K562 (cell line): ENCODE data around the gene WSCD2. TPM values are rescaled to one million over a fixed set of nuclear protein-coding genes. Genes with fewer than 3 reads are reported as not detected.
A peak's percentile ranks its signal among the peaks of the same experiment; 100 is the strongest.

Source experiments
- ATAC-seq: fragments of 200-7000 bp; cut with Tn5 transposase; 3 replicates; pipeline ENCODE4 v1.9.1; 2020; ENCODE audit warnings: moderate library complexity
- BruUV-seq: library from RNA; stranded (reverse); fragments of 400-500 nt; replicated peaks from 2 replicates; lab custom pipeline; 2021; lab: Mats Ljungman, UMichigan
- CTCF ChIA-PET: fragments of 300-600 bp; formaldehyde crosslinking; extraction: SDS; loops from one replicate; lab custom pipeline; 2021; ENCODE audit warnings: low intra/inter-chr PET ratio; lab: Yijun Ruan, JAX
- POLR2A ChIA-PET: fragments of 300-600, 350-650 bp; sonication (Branson Sonifier 250); formaldehyde crosslinking; extraction: SDS; loops from one replicate; lab custom pipeline; 2021; ENCODE audit warnings: antibody characterized with exemption, inconsistent platforms; lab: Yijun Ruan, JAX
- DNase-seq, 4 experiments: peaks; one replicate each; pipeline versions ENCODE4 v3.0.0 to v3.0.0-alpha.2; 2011 to 2018; ENCODE audit warnings: low spot score in 3 of 4, mixed read lengths in 3 of 4; ENCODE audit errors: extremely low read depth in 1 of 4
- FAIRE-seq: peaks from 2 replicates; lab custom pipeline; 2011; peaks lifted over from hg19 to GRCh38; lab: Jason Lieb, UNC
- H2AFZ ChIP-seq: 2 replicates; pipeline ENCODE4 v1.6.0; 2011; ENCODE audit warnings: low read depth, low read length, control low read depth, inconsistent platforms
- H3K27ac ChIP-seq: fragments of 200-600 bp; 3 replicates; pipeline ENCODE4 v1.8.0; 2011; ENCODE audit warnings: low read depth, mild to moderate bottlenecking, control low read depth, inconsistent platforms, low read length, moderate library complexity, mixed read lengths; ENCODE audit errors: extremely low read depth
- H3K27me3 ChIP-seq, 2 experiments: fragments of 300-600 bp in 1 of 2; 2 replicates in 1 of 2; 3 replicates in 1 of 2; pipeline versions ENCODE4 v1.6.0 to v1.8.0; 2011; ENCODE audit warnings: inconsistent platforms in 2 of 2, low read length in 2 of 2, mild to moderate bottlenecking in 1 of 2, mixed read lengths in 1 of 2, moderate library complexity in 1 of 2; ENCODE audit not compliant: control insufficient read depth in 2 of 2, insufficient read depth in 2 of 2
- H3K36me3 ChIP-seq: fragments of 300-600 bp; 3 replicates; pipeline ENCODE4 v1.8.0; 2011; ENCODE audit warnings: mild to moderate bottlenecking, low read length, inconsistent platforms; ENCODE audit not compliant: control insufficient read depth, insufficient read depth
- H3K4me1 ChIP-seq, 2 experiments: fragments of 200-600 bp in 1 of 2; replicated peaks in 1 of 2; 2 replicates in 1 of 2; 3 replicates in 1 of 2; pipeline versions ENCODE4 v1.5.1 to v1.8.0; 2011; ENCODE audit warnings: inconsistent platforms in 2 of 2, low read length in 2 of 2, mild to moderate bottlenecking in 1 of 2, mixed read lengths in 1 of 2, moderate library complexity in 1 of 2; ENCODE audit not compliant: control insufficient read depth in 2 of 2, insufficient read depth in 2 of 2
- H3K4me2 ChIP-seq: 2 replicates; pipeline ENCODE4 v1.6.1; 2011; ENCODE audit warnings: low read length, control low read depth, inconsistent platforms, mixed read lengths; ENCODE audit not compliant: insufficient read depth
- H3K4me3 ChIP-seq: fragments of 200-600 bp; sonication (generic), shearing (Covaris generic); 2 replicates; pipeline ENCODE4 v1.5.1; 2016; ENCODE audit warnings: control low read depth, inconsistent platforms
- H3K79me2 ChIP-seq: fragments of 200-600 bp; 3 replicates; pipeline ENCODE4 v1.8.0; 2011; ENCODE audit warnings: low read length, inconsistent platforms; ENCODE audit not compliant: control insufficient read depth, insufficient read depth
- H3K9ac ChIP-seq, 2 experiments: 2 replicates each; pipeline versions ENCODE4 v1.6.0 to v1.6.1; 2011; ENCODE audit warnings: low read depth in 2 of 2, low read length in 2 of 2, control low read depth in 1 of 2, inconsistent platforms in 1 of 2, mild to moderate bottlenecking in 1 of 2, mixed read lengths in 1 of 2; ENCODE audit not compliant: insufficient read depth in 1 of 2
- H3K9me1 ChIP-seq: one replicate; pipeline ENCODE4 v1.6.0; 2011; ENCODE audit warnings: inconsistent platforms, mild to moderate bottlenecking, low read length, moderate library complexity; ENCODE audit not compliant: control insufficient read depth, insufficient read depth
- H3K9me3 ChIP-seq: replicated peaks from 2 replicates; pipeline ENCODE4 v1.5.1; 2011; ENCODE audit warnings: low read depth, low read length, inconsistent platforms; ENCODE audit not compliant: control insufficient read depth, insufficient read depth
- H4K20me1 ChIP-seq: replicated peaks from 2 replicates; pipeline ENCODE4 v1.6.1; 2011; ENCODE audit warnings: low read length, inconsistent platforms, mixed read lengths; ENCODE audit not compliant: control insufficient read depth, insufficient read depth
- EHMT2 ChIP-seq: fragments of 450-650 bp; IDR thresholded peaks from 2 replicates; pipeline ENCODE4 v1.6.1; 2018; ENCODE audit warnings: antibody characterized with exemption
- ESRRA ChIP-seq: fragments of 450-650 bp; IDR thresholded peaks from 2 replicates; pipeline ENCODE4 v1.6.1; 2014; ENCODE audit warnings: low read depth, mild to moderate bottlenecking, moderate library complexity, borderline replicate concordance
- HDAC1 ChIP-seq, 2 experiments: fragments of 450-650 bp; IDR thresholded peaks; 2 replicates each; pipeline ENCODE4 v1.6.1; 2016 to 2017; ENCODE audit warnings: inconsistent platforms in 1 of 2, mild to moderate bottlenecking in 1 of 2, moderate library complexity in 1 of 2
- MAFK ChIP-seq: IDR thresholded peaks from 2 replicates; pipeline ENCODE4 v1.6.1; 2011; ENCODE audit warnings: low read length, improper control_type of control experiment
- MIER1 ChIP-seq: fragments of 450-650 bp; IDR thresholded peaks from 2 replicates; pipeline ENCODE4 v1.6.1; 2016; ENCODE audit warnings: antibody characterized with exemption, mild to moderate bottlenecking, low read depth
- MXI1 ChIP-seq: IDR thresholded peaks from 2 replicates; pipeline ENCODE4 v1.6.1; 2011; ENCODE audit warnings: low read depth, mild to moderate bottlenecking, improper control_type of control experiment, low read length
- PHF21A ChIP-seq: fragments of 450-650 bp; IDR thresholded peaks from 2 replicates; pipeline ENCODE4 v1.6.1; 2017; ENCODE audit warnings: low read depth, borderline replicate concordance
- PYGO2 ChIP-seq: fragments of 450-650 bp; IDR thresholded peaks from 2 replicates; pipeline ENCODE4 v1.6.1; 2016; ENCODE audit warnings: mild to moderate bottlenecking, missing genetic modification characterization, moderate library complexity, missing compliant biosample characterization
- THRAP3 ChIP-seq: fragments of 450-650 bp; IDR thresholded peaks from 2 replicates; pipeline ENCODE4 v1.6.1; 2016; ENCODE audit warnings: mild to moderate bottlenecking, inconsistent platforms, borderline replicate concordance
- WGBS: fragments of 100-300 bp; shearing (Covaris generic); methylation state at CpG from one replicate; pipeline ENCODE4 v1.1.6; 2016; ENCODE audit warnings: low coverage, mixed read lengths; ENCODE audit not compliant: insufficient coverage; ENCODE audit errors: missing lambda C conversion rate; 5-methylcytosine and 5-hydroxymethylcytosine counted together
- in situ Hi-C: fragments of 300-500 bp; cut with MboI; formaldehyde crosslinking; loops from 4 replicates; pipeline ENCODE4 v1.15.0; 2018; ENCODE audit warnings: inconsistent platforms, mixed read lengths
- intact Hi-C: fragments of 100-400 bp; cut with micrococcal nuclease; formaldehyde crosslinking; loops from 2 replicates; pipeline ENCODE4 v1.14.2; 2022
- polyA plus RNA-seq, 8 experiments: library from polyadenylated mRNA; depleted of rRNA in 4 of 8; stranded (reverse) in 5 of 8; unstranded in 3 of 8; fragments of >200 nt; fragmentation: Nextera tagmentation in 2 of 8; fragmentation: Illumina TruSeq in 1 of 8; extraction: Ambion mirVana in 2 of 8; extraction: Trizol in 1 of 8; gene quantifications; 2 replicates each; pipeline versions ENCODE4 v1.2.1 to v1.2.3, GENCODE V29; 2011 to 2014; ENCODE audit warnings: inconsistent platforms in 1 of 8, missing spikeins in 1 of 8
- total RNA-seq, 7 experiments: library from RNA; depleted of rRNA in 6 of 7; stranded (reverse); fragments of >200 nt in 6 of 7; fragmentation: Illumina TruSeq in 2 of 7; extraction: Trizol in 2 of 7; gene quantifications; 2 replicates each; pipeline versions ENCODE4 v1.2.1 to v1.2.3, GENCODE V29; 2011 to 2021; ENCODE audit warnings: low replicate concordance in 1 of 7
- TF ChIP-seq, protein P1 (sequence below): fragments of 450-650 bp; IDR thresholded peaks from 2 replicates; pipeline ENCODE4 v1.6.1; 2017; ENCODE audit warnings: mild to moderate bottlenecking, moderate library complexity
- TF ChIP-seq, protein P2 (sequence below), 2 experiments: fragments of 450-650 bp; formaldehyde crosslinking in 1 of 2; IDR thresholded peaks; 2 replicates each; pipeline versions ENCODE4 v1.4.0 to v1.6.1; 2014 to 2020; ENCODE audit warnings: mild to moderate bottlenecking in 2 of 2, borderline replicate concordance in 1 of 2, low read depth in 1 of 2

WSCD2 gene
- total and polyA plus RNA-seq, 9 of the 15 experiments (the other 6 are each of a cell fraction or from before 2014, with no cell fraction given), result 0.72 to 14.1 (median 4.0) TPM

DNA sequence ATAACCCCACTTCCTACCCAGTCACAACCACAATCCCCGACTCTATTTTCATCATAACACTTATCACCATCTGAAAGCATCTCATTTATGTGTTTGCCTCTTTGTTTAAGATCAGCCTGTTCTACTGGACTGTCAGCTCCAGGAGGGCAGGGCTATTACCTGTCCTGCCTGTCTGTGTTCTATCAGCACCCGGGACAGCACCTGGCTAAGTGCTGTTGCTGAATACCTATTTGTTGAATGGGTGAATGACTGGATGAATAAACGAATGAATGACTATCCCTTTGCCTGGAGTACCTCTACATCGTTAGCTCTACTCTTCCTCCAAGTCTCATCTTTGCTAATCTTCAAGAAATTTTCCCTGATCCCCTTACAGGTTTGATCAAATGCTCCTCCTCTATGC, 69.0 kb downstream of the WSCD2 start:
- Histone ChIP-seq H3K4me3 (no peak overlapping the region), H3K27ac (no peak overlapping the region), H3K9ac (no peak overlapping the region), H3K9me3 (no peaks in the 10 kb centered on the region), H3K79me2 (no peaks in the 10 kb centered on the region), H3K36me3 (no peaks in the 10 kb centered on the region; the same call in 2 of the 3 replicates), H3K4me1 (no peaks in the 10 kb centered on the region), H4K20me1 (no peaks in the 10 kb centered on the region; the same call in 1 of the 2 replicates), H3K27me3 (no peaks in the 10 kb centered on the region; a peak in 1 of 5 replicates), H3K9me1 (no peaks in the 10 kb centered on the region), H3K4me2 (no peak overlapping the region), H2AFZ (no peak overlapping the region)
- DNase-seq (no peak), FAIRE-seq (no peak), ATAC-seq (no peak)
- CTCF ChIA-PET, result no interaction called here
- in situ Hi-C loops, result loop anchor here (5.0 kb wide), 1 partner anchor 101 kb away; no protein-coding TSS in a partner anchor
- WGBS, result 5% methylated on average over 4 of the region's 4 CpGs
- intact Hi-C loops, result no loop called here
- BruUV-seq, result no TSS peak
- TF ChIP-seq HDAC1 (IDR thresholded peaks at IDR 0.05) (no peak), THRAP3 (no peak), MIER1 (0 out of 2 replicates have a peak, but pooled peaks have one; percentile 43), ESRRA (no peak), MXI1 (no peak), PYGO2 (no peak), MAFK (no peak), PHF21A (no peak), EHMT2 (0 out of 2 replicates have a peak, but pooled peaks have one; percentile 30)
- TF ChIP-seq, protein P1, sequence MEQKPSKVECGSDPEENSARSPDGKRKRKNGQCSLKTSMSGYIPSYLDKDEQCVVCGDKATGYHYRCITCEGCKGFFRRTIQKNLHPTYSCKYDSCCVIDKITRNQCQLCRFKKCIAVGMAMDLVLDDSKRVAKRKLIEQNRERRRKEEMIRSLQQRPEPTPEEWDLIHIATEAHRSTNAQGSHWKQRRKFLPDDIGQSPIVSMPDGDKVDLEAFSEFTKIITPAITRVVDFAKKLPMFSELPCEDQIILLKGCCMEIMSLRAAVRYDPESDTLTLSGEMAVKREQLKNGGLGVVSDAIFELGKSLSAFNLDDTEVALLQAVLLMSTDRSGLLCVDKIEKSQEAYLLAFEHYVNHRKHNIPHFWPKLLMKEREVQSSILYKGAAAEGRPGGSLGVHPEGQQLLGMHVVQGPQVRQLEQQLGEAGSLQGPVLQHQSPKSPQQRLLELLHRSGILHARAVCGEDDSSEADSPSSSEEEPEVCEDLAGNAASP, result no peak
- TF ChIP-seq, protein P2, sequence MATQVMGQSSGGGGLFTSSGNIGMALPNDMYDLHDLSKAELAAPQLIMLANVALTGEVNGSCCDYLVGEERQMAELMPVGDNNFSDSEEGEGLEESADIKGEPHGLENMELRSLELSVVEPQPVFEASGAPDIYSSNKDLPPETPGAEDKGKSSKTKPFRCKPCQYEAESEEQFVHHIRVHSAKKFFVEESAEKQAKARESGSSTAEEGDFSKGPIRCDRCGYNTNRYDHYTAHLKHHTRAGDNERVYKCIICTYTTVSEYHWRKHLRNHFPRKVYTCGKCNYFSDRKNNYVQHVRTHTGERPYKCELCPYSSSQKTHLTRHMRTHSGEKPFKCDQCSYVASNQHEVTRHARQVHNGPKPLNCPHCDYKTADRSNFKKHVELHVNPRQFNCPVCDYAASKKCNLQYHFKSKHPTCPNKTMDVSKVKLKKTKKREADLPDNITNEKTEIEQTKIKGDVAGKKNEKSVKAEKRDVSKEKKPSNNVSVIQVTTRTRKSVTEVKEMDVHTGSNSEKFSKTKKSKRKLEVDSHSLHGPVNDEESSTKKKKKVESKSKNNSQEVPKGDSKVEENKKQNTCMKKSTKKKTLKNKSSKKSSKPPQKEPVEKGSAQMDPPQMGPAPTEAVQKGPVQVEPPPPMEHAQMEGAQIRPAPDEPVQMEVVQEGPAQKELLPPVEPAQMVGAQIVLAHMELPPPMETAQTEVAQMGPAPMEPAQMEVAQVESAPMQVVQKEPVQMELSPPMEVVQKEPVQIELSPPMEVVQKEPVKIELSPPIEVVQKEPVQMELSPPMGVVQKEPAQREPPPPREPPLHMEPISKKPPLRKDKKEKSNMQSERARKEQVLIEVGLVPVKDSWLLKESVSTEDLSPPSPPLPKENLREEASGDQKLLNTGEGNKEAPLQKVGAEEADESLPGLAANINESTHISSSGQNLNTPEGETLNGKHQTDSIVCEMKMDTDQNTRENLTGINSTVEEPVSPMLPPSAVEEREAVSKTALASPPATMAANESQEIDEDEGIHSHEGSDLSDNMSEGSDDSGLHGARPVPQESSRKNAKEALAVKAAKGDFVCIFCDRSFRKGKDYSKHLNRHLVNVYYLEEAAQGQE (IDR thresholded peaks at IDR 0.05; ENCODE audit: borderline replicate concordance), result peak; percentile 87
- TF ChIP-seq, protein P2 (CRISPR knock-in tag; IDR thresholded peaks at IDR 0.05; ENCODE audit: low read depth), result peak; percentile 39; the same call in 1 of the 2 replicates
- POLR2A ChIA-PET, result no interaction called here
